GM12878 (cell line): ENCODE measurements around the gene ANKRD65.
"Not testable (repeated sequence)": the region's sequence is repeated elsewhere in the genome, so short reads cannot be mapped to it uniquely, and the experiment has no call there.

Experiments used
- CBX3 ChIP-seq: fragments of 200-600 bp; sonication (generic); IDR thresholded peaks from 2 replicates; pipeline ENCODE4 v1.6.1; 2016; ENCODE audit warnings: low read depth, borderline replicate concordance
- CTCF ChIP-seq, 3 experiments: IDR thresholded peaks in 2 of 3; conservative IDR thresholded peaks in 1 of 3; 2 replicates each; pipeline ENCODE4 v1.5.1; 2011; ENCODE audit warnings: low read depth in 3 of 3, low read length in 3 of 3, mild to moderate bottlenecking in 3 of 3, control low read depth in 2 of 3, moderate library complexity in 2 of 3, inconsistent platforms in 1 of 3, mixed read lengths in 1 of 3; ENCODE audit not compliant: control insufficient read depth in 2 of 3, insufficient read depth in 1 of 3; ENCODE audit errors: extremely low read depth in 1 of 3
- ELK1 ChIP-seq: IDR thresholded peaks from 2 replicates; pipeline ENCODE4 v1.6.1; 2012; ENCODE audit warnings: low read depth, low read length, improper control_type of control experiment
- EZH2 ChIP-seq: IDR thresholded peaks from 2 replicates; pipeline ENCODE4 v1.6.1; 2012; ENCODE audit warnings: low read depth, mild to moderate bottlenecking, control low read depth, inconsistent platforms, low read length, borderline replicate concordance; ENCODE audit not compliant: control insufficient read depth
- GATAD2B ChIP-seq: fragments of 450-650 bp; conservative IDR thresholded peaks from 2 replicates; pipeline ENCODE4 v1.6.1; 2017; ENCODE audit warnings: low read depth, mild to moderate bottlenecking, moderate library complexity
- HDAC2 ChIP-seq: fragments of 200-600 bp; sonication (generic); IDR thresholded peaks from 2 replicates; pipeline ENCODE4 v1.6.1; 2017
- MYB ChIP-seq: fragments of 150-350 bp; IDR thresholded peaks from 2 replicates; pipeline ENCODE4 v1.6.1; 2014; ENCODE audit warnings: mild to moderate bottlenecking, low read depth, low read length, borderline replicate concordance
- MYC ChIP-seq: IDR thresholded peaks from 2 replicates; pipeline ENCODE4 v1.6.1; 2011; ENCODE audit warnings: mild to moderate bottlenecking, low read length, moderate library complexity, inconsistent platforms; ENCODE audit not compliant: insufficient read depth, insufficient replicate concordance, insufficient read length, severe bottlenecking
- NR2C1 ChIP-seq: fragments of 450-650 bp; IDR thresholded peaks from 2 replicates; pipeline ENCODE4 v1.6.1; 2017; ENCODE audit warnings: antibody characterized with exemption, mild to moderate bottlenecking, moderate library complexity
- POLR2A ChIP-seq: IDR thresholded peaks from 2 replicates; pipeline ENCODE4 v1.6.1; 2011; ENCODE audit warnings: low read depth, mild to moderate bottlenecking, low read length
- SP1 ChIP-seq: IDR thresholded peaks from one replicate; pipeline ENCODE4 v1.6.1; 2011; ENCODE audit warnings: low read depth, low read length
- SPI1 ChIP-seq: IDR thresholded peaks from 2 replicates; pipeline ENCODE4 v1.6.1; 2011; ENCODE audit warnings: low read depth, mild to moderate bottlenecking, low read length, moderate library complexity, borderline replicate concordance; ENCODE audit not compliant: insufficient read depth
- ZNF217 ChIP-seq: fragments of 450-650 bp; IDR thresholded peaks from 2 replicates; pipeline ENCODE4 v1.6.1; 2017; ENCODE audit warnings: antibody characterized with exemption, mild to moderate bottlenecking

GRCh38 chr1:1446631-1447030 lies 25.6 kb upstream of the ANKRD65 start:
- not testable (repeated sequence) for TF ChIP-seq SP1; ELK1; MYC; CTCF (IDR thresholded peaks at IDR 0.05 in 2 of 3, conservative IDR thresholded peaks at IDR 0.05 in 1 of 3; ENCODE audit: control insufficient read depth in 2 of 3, extremely low read depth in 1 of 3, insufficient read depth in 1 of 3, low read depth in 3 of 3, low read length in 3 of 3); NR2C1; EZH2; CBX3; POLR2A; ZNF217; GATAD2B; MYB; SPI1; HDAC2
